Measurements from ENCODE around the gene TP53I11.
A peak's percentile ranks its signal among the peaks of the same experiment; 100 is the strongest.

The TP53I11 gene

GRCh38 chr11:44955015-44955738, 4.5 kb upstream of the TP53I11 start:
- DNase-seq = peak; percentile 73 to 88

- DNase-seq = no peak
These were observed 3.6 kb upstream of the TP53I11 start for GRCh38 chr11:44954051-44954906.

- no peak for DNase-seq
These were observed 2.0 kb upstream of the TP53I11 start for GRCh38 chr11:44952500-44953260.

GRCh38 chr11:44952082-44952481, 1.4 kb upstream of the TP53I11 start:
- DNase-seq = no peak

- DNase-seq = peak; percentile 16 to 30
These were observed 555 bp downstream of the TP53I11 start for GRCh38 chr11:44950031-44950624.

- DNase-seq = peak; percentile 28 to 47
These were observed 1.3 kb downstream of the TP53I11 start for GRCh38 chr11:44949160-44950030.

- DNase-seq = no peak
These were observed 2.5 kb downstream of the TP53I11 start for GRCh38 chr11:44948155-44948554.

GRCh38 chr11:44947114-44947513, 3.6 kb downstream of the TP53I11 start:
- no peak for DNase-seq

GRCh38 chr11:44946263-44946662, 4.4 kb downstream of the TP53I11 start:
- no peak for DNase-seq

- DNase-seq = no peak
These were observed 5.0 kb downstream of the TP53I11 start for GRCh38 chr11:44945666-44946065.

GRCh38 chr11:44944853-44945235, 5.8 kb downstream of the TP53I11 start:
- DNase-seq = no peak

- no peak for DNase-seq
These were observed 6.4 kb downstream of the TP53I11 start for GRCh38 chr11:44944181-44944852.

GRCh38 chr11:44943696-44944095, 7.0 kb downstream of the TP53I11 start:
- no peak for DNase-seq

- DNase-seq = peak; percentile 48 to 65
These were observed 7.6 kb downstream of the TP53I11 start for GRCh38 chr11:44943118-44943517.

GRCh38 chr11:44942029-44942955, 8.4 kb downstream of the TP53I11 start:
- DNase-seq = no peak

- no peak for DNase-seq
These were observed 9.2 kb downstream of the TP53I11 start for GRCh38 chr11:44941259-44942021.

GRCh38 chr11:44940835-44941234, 9.8 kb downstream of the TP53I11 start:
- no peak for DNase-seq

GRCh38 chr11:44940404-44940803, 10.3 kb downstream of the TP53I11 start:
- no peak for DNase-seq

GRCh38 chr11:44939673-44940395, 10.8 kb downstream of the TP53I11 start:
- peak; percentile 87 to 90 for DNase-seq
